GM19455 (cell line): ENCODE results near the gene CAMKK1.

ENCODE experiments used
- ATAC-seq: cut with Tn5 transposase; IDR thresholded peaks from one replicate; pipeline ENCODE4 v1.9.1; 2021; ENCODE audit not compliant: unreplicated experiment

The CAMKK1 gene

DNA sequence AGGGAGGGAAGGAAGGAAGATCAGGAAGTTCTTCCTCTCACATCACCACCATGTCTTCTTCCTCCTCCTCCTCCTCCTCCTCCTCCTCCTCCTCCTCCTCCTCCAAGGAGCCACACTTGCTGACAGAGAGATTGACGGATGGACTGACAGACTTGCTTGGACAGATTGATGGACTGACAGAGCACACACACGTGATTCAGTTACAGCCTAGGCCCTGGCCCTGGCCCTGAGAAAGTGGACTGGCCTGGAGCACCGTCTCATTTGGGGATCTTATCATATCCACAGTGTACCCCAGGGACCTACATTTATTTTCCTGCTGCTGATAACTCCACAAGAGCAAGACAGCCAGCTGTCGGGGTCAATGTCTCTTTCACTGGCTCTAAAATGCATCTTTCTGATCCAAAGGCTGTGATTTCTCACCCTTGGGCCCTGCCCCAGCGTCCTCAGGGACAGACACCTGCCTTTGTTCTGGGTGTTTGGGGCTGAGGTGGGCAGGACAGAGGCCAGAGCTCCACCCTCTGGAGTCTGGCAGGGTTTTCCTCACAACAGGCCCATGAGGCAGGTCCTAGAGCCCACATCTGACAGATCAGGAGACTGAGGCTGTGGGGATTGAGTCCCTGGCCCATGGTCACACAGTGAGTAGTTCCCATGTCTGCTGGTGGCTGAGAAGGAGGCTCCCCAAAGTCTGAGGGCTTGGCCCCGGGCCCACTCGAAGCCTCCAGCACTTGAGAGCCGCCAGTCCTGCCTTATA, 25.7 kb upstream of the CAMKK1 start:
- ATAC-seq: no peak

DNA sequence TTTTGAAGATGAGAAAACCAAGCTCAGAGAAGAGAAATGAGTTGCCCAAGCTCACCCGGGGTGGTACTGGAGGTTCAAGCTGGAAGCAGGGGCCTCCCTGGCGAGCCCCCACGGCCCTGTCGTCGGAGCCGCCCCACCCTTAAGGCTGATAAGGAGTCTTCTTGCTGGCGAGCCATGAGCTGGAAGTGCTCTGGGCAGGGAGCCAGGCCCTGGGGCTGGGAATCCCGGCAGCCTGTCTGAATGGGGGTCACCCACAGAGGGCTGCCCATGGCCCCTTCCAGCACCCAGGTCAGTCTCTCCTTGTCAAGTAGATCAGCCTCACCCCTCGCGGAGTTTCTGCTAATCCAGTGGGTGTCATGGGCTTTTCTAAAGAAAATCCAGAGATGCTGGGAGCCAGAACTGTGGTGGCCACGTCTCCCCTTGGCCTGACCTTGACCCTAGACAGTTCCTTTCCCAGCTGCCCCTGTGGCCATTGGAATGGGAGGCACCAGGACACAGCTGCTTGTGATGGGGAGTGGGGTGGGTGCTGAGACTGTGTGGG, 24.6 kb upstream of the CAMKK1 start:
- ATAC-seq: no peak

DNA sequence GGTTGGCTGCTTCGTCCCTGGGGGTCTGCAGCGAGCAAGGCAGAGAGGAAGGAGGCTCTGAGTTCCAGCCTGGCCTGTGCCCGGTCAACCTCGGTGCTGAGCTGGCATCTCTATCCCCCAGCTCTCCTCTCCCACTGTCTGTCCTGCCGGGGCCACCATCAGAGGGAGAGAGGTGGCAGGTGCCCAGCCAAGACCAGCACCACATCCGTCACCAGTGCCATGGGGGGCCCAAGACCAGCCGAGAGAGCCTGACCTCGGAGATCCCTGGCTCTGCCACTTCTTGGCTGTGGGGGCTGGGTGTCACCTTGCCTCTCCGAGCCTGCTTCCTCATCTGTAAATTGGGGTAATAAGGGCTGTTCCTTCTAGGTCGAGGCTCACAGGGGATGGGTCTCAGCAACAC, 24.0 kb upstream of the CAMKK1 start:
- no peak for ATAC-seq

DNA sequence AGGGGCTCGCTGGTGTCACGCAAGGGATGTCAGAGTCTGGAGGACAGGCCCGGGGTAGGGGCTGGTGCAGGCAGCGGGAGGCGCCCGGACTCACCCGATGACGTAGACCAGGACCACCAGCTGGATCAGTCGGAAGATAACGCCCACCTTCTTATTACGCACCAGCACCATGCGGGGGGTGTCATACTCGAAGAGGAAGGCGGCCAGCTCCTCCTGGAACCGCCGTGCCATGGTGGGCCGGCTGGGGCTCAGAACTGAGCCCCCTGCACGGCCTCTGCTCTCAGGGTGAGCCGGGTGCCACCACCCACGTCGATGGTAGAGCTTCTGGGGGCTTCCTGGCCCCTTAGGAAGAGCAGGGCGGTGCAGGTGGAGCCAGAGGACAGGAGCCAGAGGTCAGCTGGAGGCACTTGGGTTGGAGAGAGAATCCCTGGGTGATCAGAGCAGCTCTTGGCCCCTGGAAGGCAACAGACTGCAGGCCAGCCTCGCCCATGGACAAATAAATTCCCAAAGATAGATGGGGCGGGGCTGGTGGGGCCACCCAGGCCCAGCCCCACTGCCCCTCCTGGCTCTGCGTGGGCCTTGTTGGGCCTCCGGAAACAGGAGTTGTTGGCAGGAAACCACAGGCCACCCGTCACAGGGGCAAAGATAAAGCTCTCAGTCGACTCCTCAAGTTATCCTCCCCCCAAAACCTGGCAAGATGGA, 23.3 kb upstream of the CAMKK1 start, which contains the start of gene P2RX1:
P2RX1 (minus strand) TSS at position 471 of the 702 bp plus-strand sequence; CDS start at position 231, 240 bp downstream.
- ATAC-seq: no peak

DNA sequence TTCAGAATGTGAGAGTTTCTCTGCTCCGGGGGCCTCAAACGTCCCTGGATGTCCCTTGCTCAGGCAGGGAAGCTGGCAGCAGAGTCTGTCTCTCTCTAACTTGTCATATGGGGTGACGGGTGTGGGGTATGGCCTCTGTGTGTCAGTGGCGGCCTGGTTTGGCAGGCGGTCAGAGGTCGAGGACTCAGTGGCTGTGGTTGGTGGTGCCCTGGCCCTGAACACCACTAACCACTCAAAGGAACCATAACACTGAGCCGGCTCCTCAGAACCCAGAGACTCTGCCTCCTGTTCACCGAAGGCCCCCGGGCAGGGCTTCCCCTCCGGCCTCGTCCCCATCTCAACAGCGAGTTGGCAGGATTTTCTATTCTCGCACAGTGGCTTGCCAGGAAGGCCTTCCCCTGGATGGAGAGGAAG, 22.7 kb upstream of the CAMKK1 start:
- ATAC-seq: no peak

DNA sequence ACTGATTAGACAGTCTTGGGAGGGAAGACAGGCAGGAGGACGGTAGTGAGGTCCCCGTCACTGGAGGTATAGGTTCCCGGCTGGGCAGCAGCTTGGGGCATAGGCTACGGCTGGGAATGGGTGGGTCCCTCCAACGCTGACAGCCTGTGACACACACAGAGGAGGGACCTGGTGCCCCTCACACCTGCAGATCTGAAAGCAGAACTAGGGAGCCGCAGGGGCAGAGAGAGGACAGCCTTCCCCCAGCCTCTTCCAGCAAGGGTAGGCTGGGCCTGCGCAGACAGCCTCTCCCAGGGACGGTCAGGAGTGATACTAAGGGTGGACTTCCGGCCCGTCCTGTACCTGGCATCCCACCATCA, 21.4 kb upstream of the CAMKK1 start:
- peak; percentile 45 for ATAC-seq

DNA sequence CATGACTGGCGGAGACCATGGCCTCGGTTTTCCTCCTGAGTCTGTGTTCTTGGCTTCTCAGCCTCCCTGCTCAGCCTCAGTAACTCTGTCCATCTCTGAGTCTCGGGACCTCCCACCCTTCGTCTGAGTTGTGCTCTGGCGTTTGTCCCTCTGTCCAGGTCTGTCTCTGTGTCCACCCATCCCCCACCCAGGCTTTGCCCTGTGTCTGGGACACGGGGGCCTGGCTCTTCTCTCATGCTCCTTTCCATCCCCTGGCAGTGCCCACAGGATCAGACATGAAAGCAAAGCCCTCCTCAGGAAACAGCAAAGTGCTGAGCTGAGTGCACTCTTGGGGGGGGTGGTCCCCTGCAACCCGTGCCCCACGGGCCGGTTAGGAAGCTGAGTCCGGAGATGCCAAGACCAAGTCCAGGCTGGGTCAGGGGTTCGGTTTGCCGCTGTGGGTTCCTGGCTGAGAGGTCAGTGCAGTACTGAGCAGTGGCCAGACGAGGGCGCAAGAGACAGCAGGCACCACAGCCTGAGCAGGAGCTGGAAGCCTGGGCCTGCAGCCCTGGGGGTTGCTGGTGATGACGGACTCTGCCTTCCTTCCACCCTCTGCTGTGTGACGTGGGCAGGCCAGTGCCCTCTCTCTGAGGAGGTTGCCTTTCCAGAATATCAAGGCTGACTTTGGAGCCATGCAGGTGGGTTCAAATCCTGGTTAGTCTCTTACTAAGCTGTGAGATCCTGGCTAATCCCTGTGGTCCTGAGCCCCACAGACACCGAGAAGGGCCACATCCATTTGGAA, 20.9 kb upstream of the CAMKK1 start:
- peak; percentile 57 for ATAC-seq

DNA sequence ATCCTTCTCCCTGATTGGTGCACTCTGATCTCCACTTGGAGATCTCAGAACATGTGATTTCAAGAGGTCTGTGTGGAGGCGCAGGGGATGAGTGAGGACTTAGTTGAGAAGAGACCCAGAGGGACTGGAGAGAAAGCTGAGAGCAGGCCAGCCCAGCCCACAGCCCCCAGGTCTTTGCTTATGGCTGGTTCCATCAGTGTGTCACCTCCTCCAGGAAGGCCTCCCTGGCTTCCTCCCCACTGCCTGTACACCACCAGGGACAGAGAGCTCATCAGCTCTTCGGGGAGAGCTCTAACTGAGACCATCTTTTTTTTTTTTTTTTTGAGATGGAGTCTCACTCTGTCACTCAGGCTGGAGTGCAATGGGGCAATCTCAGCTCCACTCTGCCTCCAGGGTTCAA, 20.0 kb upstream of the CAMKK1 start:
- no peak for ATAC-seq

DNA sequence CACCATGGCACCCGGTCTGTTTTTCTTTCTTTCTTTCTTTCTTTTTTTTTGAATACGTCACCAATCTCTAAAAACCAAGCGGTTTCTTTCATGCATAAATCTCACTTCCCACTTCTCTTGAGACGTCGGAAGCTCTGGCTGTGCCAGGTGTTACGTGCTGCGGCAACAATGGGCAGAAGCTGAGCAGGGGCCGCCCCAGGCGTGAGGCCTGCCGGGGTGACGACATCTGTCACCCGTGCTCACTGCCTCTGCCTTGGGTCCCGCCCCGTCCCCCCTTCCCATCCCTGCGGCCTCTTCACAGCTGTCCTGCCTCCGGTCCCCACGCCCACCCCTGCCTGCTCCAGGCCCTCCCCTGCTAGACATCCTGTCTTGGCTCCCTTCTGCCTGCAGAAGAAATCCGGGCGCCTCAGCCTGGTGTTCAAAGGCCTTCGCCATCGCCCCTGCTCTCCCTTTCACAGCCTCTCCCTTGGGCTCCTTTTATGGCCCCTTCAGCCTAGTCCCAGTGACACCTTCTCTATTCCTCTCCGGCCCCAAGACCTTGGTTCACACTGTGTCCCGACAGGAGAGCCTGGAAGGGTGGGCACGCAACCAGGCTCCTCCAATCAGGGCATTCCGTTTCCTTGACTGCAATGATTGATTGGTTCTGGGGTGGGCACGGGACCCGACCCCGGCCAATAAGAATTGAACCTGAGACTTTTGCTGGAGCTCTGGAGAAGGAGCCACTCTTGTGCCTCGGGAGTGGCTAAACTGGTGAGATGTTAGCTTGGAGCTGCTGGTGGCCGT, 18.6 kb upstream of the CAMKK1 start:
- ATAC-seq: peak; percentile 66

DNA sequence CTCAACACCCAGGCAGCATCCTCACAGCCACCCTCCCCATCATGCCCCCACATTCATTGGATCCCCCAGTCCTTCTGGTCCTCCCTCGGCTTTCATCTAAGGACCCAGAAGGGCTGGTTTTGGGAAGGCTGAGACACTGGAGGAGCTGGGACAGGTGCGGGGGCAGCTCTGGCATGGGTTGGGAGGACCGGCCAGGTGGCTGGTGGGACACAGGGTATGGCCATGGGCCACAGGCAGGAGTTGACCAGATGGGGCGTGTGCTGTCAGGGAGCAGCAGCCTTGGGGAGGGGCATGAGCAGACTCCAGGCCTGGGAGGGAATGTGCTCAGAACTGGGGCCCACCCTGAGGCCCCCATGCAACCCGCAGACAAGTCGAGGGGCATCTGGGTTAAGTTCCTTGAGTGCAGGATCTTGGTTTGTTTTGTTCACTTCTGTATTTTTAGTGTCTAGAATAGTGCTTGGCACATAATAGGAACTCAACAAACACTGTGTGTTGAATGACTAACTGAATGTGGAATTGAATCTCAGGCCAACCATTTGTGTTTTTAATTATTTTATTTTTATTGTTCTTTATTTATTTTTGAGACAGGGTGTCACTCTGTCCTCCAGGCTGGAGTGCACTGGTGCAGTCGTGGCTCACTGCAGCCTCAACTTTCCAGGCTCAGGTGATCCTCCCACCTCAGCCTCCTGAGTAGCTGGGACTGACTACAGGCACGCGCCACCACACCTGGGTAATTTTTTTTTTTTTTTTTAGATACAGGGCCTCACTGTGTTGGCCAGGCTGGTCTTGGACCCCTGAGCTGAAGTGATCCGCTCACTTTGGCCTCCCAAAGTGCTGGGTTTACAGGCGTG, 17.8 kb upstream of the CAMKK1 start:
- no peak for ATAC-seq

DNA sequence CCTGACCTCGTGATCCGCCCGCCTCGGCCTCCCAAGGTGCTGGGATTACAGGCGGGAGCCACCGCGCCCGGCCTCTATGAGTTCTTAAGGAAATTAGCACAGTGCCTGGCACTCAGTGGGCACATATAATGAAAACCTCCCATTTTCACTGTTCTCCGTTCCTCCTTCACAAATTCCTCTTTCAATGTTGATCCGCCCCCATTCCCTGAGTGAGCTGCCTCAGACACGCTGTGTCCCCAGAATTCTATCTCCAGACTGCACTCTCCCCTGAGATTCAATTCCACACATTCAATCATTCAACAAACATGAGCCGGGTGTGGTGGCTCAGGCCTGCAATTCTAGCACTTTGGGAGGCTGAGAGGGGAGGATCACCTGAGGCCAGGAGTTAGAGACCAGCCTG, 16.4 kb upstream of the CAMKK1 start:
- ATAC-seq: no peak

DNA sequence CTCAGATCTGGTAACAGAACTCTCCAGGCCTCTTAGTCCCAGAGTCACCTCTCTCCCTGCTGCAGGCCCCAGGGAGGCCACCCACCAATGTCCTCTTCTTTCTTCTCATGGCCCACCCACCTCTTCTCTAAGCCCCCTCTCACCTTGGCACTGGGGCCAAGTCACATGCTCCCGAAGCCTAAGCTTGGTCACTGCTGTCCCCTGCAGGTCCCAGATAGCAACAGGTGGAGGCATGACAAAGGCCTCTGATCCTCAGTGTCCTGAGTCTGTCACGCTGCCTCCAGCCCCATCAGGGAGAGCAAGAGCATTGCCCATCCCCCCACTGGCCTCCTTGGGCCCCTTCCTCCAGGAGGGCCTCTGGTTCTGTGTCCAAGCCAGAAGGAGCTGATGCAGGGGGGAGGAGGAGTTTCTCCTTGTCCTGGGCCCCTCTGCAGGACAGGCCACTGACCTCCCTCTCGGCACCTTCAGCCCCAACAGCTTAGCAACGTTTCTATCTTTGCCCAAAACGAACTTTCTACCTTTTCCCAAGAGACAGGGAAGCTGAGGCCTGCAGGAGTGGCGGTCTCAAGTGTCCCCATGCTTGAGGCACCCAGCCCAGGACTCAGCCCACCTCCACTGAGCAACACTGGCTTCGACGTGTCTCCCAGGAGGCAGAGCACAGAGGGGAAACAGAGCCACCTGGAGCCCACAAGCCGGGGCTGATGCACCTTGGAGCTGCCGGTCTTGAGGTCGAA, 14.8 kb upstream of the CAMKK1 start:
- ATAC-seq: no peak

DNA sequence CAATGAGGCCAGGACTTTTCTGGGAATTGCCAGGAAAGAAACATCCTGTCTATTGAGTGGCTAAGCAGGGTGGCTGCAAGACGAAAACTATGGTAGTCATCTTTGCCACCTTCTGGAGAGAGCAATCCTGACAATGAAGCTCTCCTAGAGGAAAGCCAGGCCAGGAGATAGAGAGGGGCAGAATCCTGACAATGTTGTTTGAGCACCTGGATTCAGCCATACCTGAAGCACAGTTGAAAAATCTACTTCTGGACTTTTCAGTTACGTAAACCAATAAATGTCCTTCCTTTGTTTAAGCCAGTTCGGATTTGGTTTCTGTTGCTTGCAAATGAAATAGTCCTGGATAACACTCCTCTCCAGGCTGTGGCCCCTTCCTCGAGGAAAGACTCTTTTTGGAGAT, 14.0 kb upstream of the CAMKK1 start:
- no peak for ATAC-seq

DNA sequence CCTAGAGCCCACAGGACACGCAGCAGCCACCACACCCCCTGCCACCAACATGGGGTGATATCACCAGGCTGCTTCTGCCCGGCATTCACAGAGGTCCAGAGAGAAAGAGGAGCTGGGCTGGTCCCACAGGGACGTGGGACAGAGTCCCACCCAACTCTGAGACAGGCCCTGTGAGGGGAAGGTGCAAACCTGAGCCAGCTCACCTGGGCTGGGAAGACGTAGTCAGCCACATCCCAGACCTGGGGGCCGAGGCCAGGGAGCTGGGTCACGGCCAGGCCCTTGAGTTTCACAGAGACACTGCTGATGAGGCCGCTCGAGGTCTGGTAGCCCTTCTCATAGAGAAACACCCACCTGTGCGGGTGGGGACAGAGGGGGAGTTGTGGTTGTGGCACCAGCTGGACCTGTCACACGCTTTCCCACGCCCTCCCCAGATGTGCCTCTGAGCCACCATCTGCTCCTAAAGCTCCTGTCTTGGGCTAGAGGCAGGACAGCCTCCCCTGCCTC, 12.2 kb upstream of the CAMKK1 start:
- no peak for ATAC-seq

DNA sequence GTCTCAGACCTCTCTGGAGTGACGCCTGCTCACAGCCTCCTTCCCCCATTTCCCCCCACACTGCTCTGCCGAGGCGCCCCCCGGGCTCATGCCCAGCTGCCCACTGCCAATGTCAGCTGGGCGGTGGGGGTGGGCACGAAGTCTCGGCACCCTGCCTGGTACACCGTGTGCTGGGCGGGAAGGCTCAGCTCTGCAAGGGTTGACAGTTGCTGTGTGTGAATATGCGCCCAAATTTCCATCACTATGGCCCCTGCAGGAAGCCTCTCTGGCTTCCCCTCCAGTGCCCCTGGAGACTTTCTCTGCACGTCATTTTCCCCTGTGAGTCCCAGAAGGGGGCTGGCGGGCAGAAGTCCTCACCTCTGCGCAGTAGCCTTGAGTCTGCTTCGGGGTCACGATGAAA, 11.6 kb upstream of the CAMKK1 start:
- no peak for ATAC-seq

DNA sequence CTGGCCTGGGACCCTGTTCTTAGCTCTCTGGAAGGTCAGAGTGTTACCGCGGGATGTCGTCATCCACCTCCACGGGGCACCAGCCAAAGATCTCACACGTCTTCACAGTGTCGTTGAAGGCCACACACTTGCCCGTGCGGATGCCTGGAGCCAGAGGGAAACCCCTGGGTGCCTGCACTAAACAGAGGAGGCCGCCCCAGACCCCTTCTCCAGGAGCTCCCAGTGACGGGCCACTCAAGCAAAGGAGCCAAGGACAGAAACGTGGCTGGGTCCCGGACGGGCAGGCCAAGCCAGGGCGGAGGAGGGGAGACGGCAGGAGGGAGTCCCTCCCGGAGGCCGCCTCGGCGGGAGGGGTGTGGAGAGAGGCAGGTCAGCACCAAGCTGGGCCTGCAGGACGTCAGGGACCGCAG, 11.0 kb upstream of the CAMKK1 start:
- no peak for ATAC-seq

DNA sequence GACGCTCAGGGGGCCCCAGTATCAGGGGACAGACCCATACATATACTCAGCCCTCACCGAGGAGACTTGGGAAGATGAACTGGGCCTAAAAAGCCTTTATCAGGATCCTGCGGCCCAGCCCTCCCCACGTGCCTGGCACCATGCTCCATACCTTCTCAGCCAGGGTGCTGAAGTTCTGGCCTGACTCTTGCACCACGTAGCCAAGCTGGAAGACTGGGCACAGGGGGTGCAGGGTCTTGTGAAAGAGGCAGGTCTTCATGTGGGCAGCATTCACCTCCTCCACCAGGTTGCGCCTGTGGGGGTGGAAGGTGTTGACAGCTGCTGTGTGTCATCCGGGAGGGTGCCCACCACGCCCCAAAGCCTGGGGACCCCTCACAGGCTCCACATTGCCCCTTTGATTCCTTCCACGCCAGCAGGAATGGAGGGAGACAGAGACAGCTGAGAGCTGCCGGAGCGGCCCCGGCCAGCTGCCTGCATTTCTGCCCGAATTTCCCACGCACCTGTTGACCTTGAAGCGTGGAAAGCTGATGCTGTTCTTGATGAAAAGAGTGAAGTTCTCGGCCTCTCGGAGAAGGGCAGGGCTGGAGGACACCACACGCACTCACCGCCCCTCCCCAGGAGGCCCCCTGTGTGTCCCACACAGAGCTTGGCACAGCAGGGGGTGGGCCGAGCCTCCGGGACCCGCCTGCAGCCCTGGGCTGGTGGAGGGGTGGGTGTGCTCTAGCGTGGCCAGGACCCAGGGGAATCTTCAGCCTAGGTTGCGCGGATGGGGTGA, 10.4 kb upstream of the CAMKK1 start:
- ATAC-seq: no peak

DNA sequence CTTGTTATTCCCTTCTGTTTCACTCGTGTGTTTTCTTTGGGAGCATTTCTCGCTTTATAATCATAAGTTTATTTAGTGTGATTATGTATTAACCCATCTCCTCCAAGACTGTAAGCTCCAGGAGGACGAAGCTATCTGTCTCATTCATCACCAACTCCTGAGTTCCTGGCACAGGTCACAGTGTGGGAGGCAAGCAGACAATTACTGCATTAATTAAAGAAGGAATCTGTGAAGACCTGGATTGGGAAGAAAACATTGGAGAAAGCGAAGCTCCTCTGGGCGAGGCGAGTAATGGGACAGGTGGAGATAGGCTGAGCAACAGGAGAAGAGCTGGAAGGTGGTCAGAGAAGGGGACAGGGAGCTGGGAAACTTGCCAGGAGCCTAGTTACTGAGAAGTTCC, 7.8 kb upstream of the CAMKK1 start:
- no peak for ATAC-seq
